ENCODE measurements around the gene PARD3B. TPM values are rescaled to one million over a fixed set of nuclear protein-coding genes. Genes with fewer than 3 reads are reported as not detected.
"Not testable (repeated sequence)": the region's sequence is repeated elsewhere in the genome, so short reads cannot be mapped to it uniquely, and the experiment has no call there.

Gene PARD3B
- total and polyA plus RNA-seq, 4 donors, result 6.8 to 50.9 (median 22.5) TPM

- no peak overlapping the region for H3K27ac ChIP-seq (ENCODE audit: low read depth in 1 of 2, low read length in 2 of 2)
- WGBS, 2 donors, result 58 to 74% methylated on average over 6 of the region's 6 CpGs
- ATAC-seq (ENCODE audit: low FRiP score), result no peak
- DNase-seq, result no peak
- no peaks in the 10 kb centered on the region for H3K27me3 ChIP-seq (ENCODE audit: control insufficient read depth in 1 of 2, insufficient read depth in 2 of 2, low read length in 1 of 2)
- intact Hi-C loops (cut with DNase I), result no loop called here
- H3K9me3 ChIP-seq (ENCODE audit: control insufficient read depth, low read length), result no peaks in the 10 kb centered on the region
- H3K36me3 ChIP-seq (ENCODE audit: control insufficient read depth in 1 of 2, insufficient read depth in 2 of 2, low read length in 1 of 2), result no peaks in the 10 kb centered on the region
- no peaks in the 10 kb centered on the region for H3K4me1 ChIP-seq (ENCODE audit: control insufficient read depth in 1 of 2, insufficient read depth in 2 of 2, low read length in 2 of 2)
- no peak overlapping the region for H3K4me3 ChIP-seq (ENCODE audit: low read length in 2 of 2)
Measured at GRCh38 chr2:205474741-205475415, 929.6 kb downstream of the PARD3B start.

GRCh38 chr2:205475416-205475768 is 930.1 kb downstream of the PARD3B start:
- Histone ChIP-seq H3K27me3 (ENCODE audit: control insufficient read depth in 1 of 2, insufficient read depth in 2 of 2, low read length in 1 of 2) (no peaks in the 10 kb centered on the region), H3K9me3 (ENCODE audit: control insufficient read depth, low read length) (no peaks in the 10 kb centered on the region), H3K4me3 (ENCODE audit: low read length in 2 of 2) (no peak overlapping the region), H3K36me3 (ENCODE audit: control insufficient read depth in 1 of 2, insufficient read depth in 2 of 2, low read length in 1 of 2) (no peaks in the 10 kb centered on the region), H3K27ac (ENCODE audit: low read depth in 1 of 2, low read length in 2 of 2) (no peak overlapping the region), H3K4me1 (ENCODE audit: control insufficient read depth in 1 of 2, insufficient read depth in 2 of 2, low read length in 2 of 2) (no peaks in the 10 kb centered on the region)
- no peak for ATAC-seq (ENCODE audit: low FRiP score)
- WGBS, 2 donors, result 90% methylated on average over 3 of the region's 3 CpGs
- DNase-seq, result no peak
- intact Hi-C loops (cut with DNase I), result no loop called here

GRCh38 chr2:205477016-205477705 is 931.9 kb downstream of the PARD3B start:
- Histone ChIP-seq H3K4me1 (ENCODE audit: control insufficient read depth in 1 of 2, insufficient read depth in 2 of 2, low read length in 2 of 2) (no peaks in the 10 kb centered on the region), H3K9me3 (ENCODE audit: control insufficient read depth, low read length) (no peaks in the 10 kb centered on the region), H3K27ac (ENCODE audit: low read depth in 1 of 2, low read length in 2 of 2) (no peak overlapping the region), H3K4me3 (ENCODE audit: low read length in 2 of 2) (no peak overlapping the region), H3K27me3 (ENCODE audit: control insufficient read depth in 1 of 2, insufficient read depth in 2 of 2, low read length in 1 of 2) (no peaks in the 10 kb centered on the region), H3K36me3 (ENCODE audit: control insufficient read depth in 1 of 2, insufficient read depth in 2 of 2, low read length in 1 of 2) (no peaks in the 10 kb centered on the region)
- DNase-seq, result no peak
- no peak for ATAC-seq (ENCODE audit: low FRiP score)
- 45 to 55% methylated on average over 3 of the region's 3 CpGs for WGBS, 2 donors
- intact Hi-C loops (cut with DNase I), result no loop called here

DNA sequence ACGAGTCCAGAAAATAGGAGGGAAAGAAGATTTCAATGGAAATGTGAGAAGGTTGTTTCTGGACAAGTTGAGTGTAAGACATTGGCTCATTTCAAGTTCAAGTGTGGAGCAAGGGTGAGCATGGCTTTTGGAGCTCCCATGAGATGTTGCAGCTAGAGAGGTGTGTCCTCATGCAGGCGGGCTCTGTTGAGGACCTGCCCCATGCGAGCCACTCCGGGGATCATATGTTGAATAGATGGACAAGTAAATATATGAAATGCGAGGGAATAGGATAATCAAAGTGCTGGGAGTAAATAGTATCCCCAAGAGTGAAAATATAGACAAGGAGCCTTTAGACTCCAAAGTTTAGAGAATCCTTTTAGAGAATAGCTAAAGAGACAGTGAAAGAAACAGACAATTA is 936.6 kb downstream of the PARD3B start:
- Histone ChIP-seq H3K27me3 (ENCODE audit: control insufficient read depth in 1 of 2, insufficient read depth in 2 of 2, low read length in 1 of 2) (no peaks in the 10 kb centered on the region), H3K27ac (ENCODE audit: low read depth in 1 of 2, low read length in 2 of 2) (no peak overlapping the region), H3K36me3 (ENCODE audit: control insufficient read depth in 1 of 2, insufficient read depth in 2 of 2, low read length in 1 of 2) (no peaks in the 10 kb centered on the region), H3K4me1 (ENCODE audit: control insufficient read depth in 1 of 2, insufficient read depth in 2 of 2, low read length in 2 of 2) (no peaks in the 10 kb centered on the region), H3K9me3 (ENCODE audit: control insufficient read depth, low read length) (no peaks in the 10 kb centered on the region), H3K4me3 (ENCODE audit: low read length in 2 of 2) (no peak overlapping the region)
- no peak for DNase-seq
- intact Hi-C loops (cut with DNase I), result no loop called here
- no peak for ATAC-seq (ENCODE audit: low FRiP score)
- WGBS, 2 donors, result 89 to 94% methylated on average over 5 of the region's 5 CpGs

DNA sequence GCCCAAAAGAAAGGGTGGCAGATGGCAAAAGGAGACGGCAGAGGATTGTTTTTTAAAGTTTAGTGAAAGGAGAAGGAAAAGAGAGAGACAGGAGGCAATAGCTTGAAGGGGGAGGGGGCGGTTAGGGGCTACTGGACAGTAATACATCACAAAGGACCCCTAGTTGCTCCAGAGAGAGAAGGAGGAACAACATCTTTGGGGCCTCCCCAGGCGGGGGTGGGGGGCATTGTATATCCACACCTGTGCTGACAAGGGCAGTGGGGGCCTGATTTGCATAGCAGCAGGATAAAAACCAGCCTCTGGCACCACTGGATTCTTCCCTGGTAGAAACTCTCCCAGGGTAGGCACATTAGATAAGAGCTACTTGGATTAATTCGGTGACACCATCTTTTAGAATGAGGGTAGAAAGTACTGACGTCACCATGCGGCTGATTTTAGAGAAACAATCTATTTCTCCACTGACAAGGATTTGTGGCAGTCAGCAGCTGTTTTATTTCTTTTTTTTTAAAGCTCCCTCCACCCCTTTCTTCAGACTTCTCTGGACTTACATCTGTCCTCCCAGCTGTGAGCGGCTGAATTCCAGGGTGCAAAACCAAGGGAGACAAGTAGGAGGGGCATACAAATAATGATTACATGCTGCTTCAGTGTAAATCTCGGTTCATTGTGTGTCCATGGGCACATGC is 937.3 kb downstream of the PARD3B start:
- 78% methylated on average over 8 of the region's 8 CpGs for WGBS, 2 donors
- ATAC-seq (ENCODE audit: low FRiP score), result no peak
- DNase-seq, result no peak
- Histone ChIP-seq H3K36me3 (ENCODE audit: control insufficient read depth in 1 of 2, insufficient read depth in 2 of 2, low read length in 1 of 2) (no peaks in the 10 kb centered on the region), H3K27ac (ENCODE audit: low read depth in 1 of 2, low read length in 2 of 2) (no peak overlapping the region), H3K4me1 (ENCODE audit: control insufficient read depth in 1 of 2, insufficient read depth in 2 of 2, low read length in 2 of 2) (no peaks in the 10 kb centered on the region), H3K4me3 (ENCODE audit: low read length in 2 of 2) (no peak overlapping the region), H3K27me3 (ENCODE audit: control insufficient read depth in 1 of 2, insufficient read depth in 2 of 2, low read length in 1 of 2) (no peaks in the 10 kb centered on the region), H3K9me3 (ENCODE audit: control insufficient read depth, low read length) (no peaks in the 10 kb centered on the region)
- intact Hi-C loops (cut with DNase I), result no loop called here

- intact Hi-C loops (cut with DNase I), result no loop called here
- Histone ChIP-seq H3K27ac (ENCODE audit: low read depth in 1 of 2, low read length in 2 of 2) (no peak overlapping the region), H3K9me3 (ENCODE audit: control insufficient read depth, low read length) (no peaks in the 10 kb centered on the region), H3K4me1 (ENCODE audit: control insufficient read depth in 1 of 2, insufficient read depth in 2 of 2, low read length in 2 of 2) (no peaks in the 10 kb centered on the region), H3K27me3 (ENCODE audit: control insufficient read depth in 1 of 2, insufficient read depth in 2 of 2, low read length in 1 of 2) (no peaks in the 10 kb centered on the region), H3K36me3 (ENCODE audit: control insufficient read depth in 1 of 2, insufficient read depth in 2 of 2, low read length in 1 of 2) (no peaks in the 10 kb centered on the region), H3K4me3 (ENCODE audit: low read length in 2 of 2) (no peak overlapping the region)
- ATAC-seq (ENCODE audit: low FRiP score) (no peak), DNase-seq (no peak)
Measured at GRCh38 chr2:205483095-205483494, 937.8 kb downstream of the PARD3B start.

- H3K4me3 ChIP-seq (ENCODE audit: low read length in 2 of 2), result no peak overlapping the region
- 71 to 78% methylated on average over 2 of the region's 2 CpGs for WGBS, 2 donors
- DNase-seq (no peak), ATAC-seq (ENCODE audit: low FRiP score) (no peak)
- no peaks in the 10 kb centered on the region for H3K27me3 ChIP-seq (ENCODE audit: control insufficient read depth in 1 of 2, insufficient read depth in 2 of 2, low read length in 1 of 2)
- intact Hi-C loops (cut with DNase I), result no loop called here
- H3K36me3 ChIP-seq (ENCODE audit: control insufficient read depth in 1 of 2, insufficient read depth in 2 of 2, low read length in 1 of 2), result no peaks in the 10 kb centered on the region
- H3K4me1 ChIP-seq (ENCODE audit: control insufficient read depth in 1 of 2, insufficient read depth in 2 of 2, low read length in 2 of 2), result no peaks in the 10 kb centered on the region
- no peaks in the 10 kb centered on the region for H3K9me3 ChIP-seq (ENCODE audit: control insufficient read depth, low read length)
- H3K27ac ChIP-seq (ENCODE audit: low read depth in 1 of 2, low read length in 2 of 2), result no peak overlapping the region
Measured at GRCh38 chr2:205484215-205484614, 938.9 kb downstream of the PARD3B start.

GRCh38 chr2:205484764-205485163 is 939.5 kb downstream of the PARD3B start:
- Histone ChIP-seq H3K27ac (ENCODE audit: low read depth in 1 of 2, low read length in 2 of 2) (no peak overlapping the region), H3K9me3 (ENCODE audit: control insufficient read depth, low read length) (no peaks in the 10 kb centered on the region), H3K4me3 (ENCODE audit: low read length in 2 of 2) (no peak overlapping the region), H3K36me3 (ENCODE audit: control insufficient read depth in 1 of 2, insufficient read depth in 2 of 2, low read length in 1 of 2) (no peaks in the 10 kb centered on the region), H3K4me1 (ENCODE audit: control insufficient read depth in 1 of 2, insufficient read depth in 2 of 2, low read length in 2 of 2) (no peaks in the 10 kb centered on the region), H3K27me3 (ENCODE audit: control insufficient read depth in 1 of 2, insufficient read depth in 2 of 2, low read length in 1 of 2) (no peaks in the 10 kb centered on the region)
- ATAC-seq (ENCODE audit: low FRiP score), result no peak
- WGBS, 2 donors, result 77 to 85% methylated on average over 4 of the region's 4 CpGs
- no peak for DNase-seq
- intact Hi-C loops (cut with DNase I), result no loop called here

DNA sequence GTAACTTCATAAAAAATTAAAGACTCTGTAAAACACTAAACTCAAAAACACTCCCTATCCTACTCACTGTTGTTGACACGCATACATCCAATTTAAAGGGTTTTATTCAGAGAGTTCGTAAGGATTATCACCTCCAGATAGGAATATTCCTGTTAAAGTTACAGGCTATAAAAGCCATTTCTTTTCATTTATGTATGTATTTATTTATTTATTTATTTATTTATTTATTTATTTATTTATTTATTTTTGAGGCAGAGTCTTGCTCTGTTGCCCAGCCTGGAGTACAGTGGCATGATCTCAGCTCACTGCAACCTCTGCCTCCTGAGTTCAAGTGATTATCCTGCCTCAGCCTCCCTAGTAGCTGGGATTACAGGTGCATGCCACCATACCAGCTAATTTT is 948.3 kb downstream of the PARD3B start:
- intact Hi-C loops (cut with DNase I); H3K9me3 ChIP-seq (ENCODE audit: control insufficient read depth, low read length); H3K4me1 ChIP-seq (ENCODE audit: control insufficient read depth in 1 of 2, insufficient read depth in 2 of 2, low read length in 2 of 2); H3K27ac ChIP-seq (ENCODE audit: low read depth in 1 of 2, low read length in 2 of 2); H3K27me3 ChIP-seq (ENCODE audit: control insufficient read depth in 1 of 2, insufficient read depth in 2 of 2, low read length in 1 of 2); DNase-seq; ATAC-seq (ENCODE audit: low FRiP score); H3K4me3 ChIP-seq (ENCODE audit: low read length in 2 of 2); H3K36me3 ChIP-seq (ENCODE audit: control insufficient read depth in 1 of 2, insufficient read depth in 2 of 2, low read length in 1 of 2): not testable (repeated sequence)
- 99 to 100% methylated on average over 2 of the region's 2 CpGs for WGBS, 2 donors

All from aorta (tissue), 5 donors.